NK-92 (cell line): ENCODE measurements around the gene TMEM229B.

ENCODE experiments used
- DNase-seq: peaks from one replicate; lab custom pipeline; 2025; ENCODE audit not compliant: unreplicated experiment; lab: John Stamatoyannopoulos, UW

TMEM229B gene

DNA sequence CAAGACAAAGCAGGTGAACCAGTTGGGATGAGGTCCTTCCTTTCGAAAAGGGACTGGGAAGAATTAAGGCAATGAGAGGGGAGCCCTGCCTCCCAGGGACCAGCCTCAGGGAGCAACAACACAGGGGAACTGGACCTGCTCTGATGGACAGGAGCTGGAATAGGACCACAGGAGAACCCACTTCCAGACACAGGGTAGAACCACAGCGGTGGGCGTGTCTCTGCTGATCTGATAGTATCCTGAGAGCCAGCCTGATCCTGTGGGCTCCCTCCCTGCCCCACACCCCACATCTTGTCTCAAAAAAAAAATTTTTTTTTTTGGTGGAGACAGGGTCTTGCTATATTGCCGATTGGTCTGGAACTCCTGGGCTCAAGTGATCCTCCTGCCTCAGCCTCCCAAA lies 62.9 kb downstream of the TMEM229B start:
- no peak for DNase-seq

- DNase-seq = no peak
These were observed 64.0 kb downstream of the TMEM229B start for GRCh38 chr14:67424539-67424938.

- no peak for DNase-seq
These were observed 65.1 kb downstream of the TMEM229B start for GRCh38 chr14:67423424-67423823.

DNA sequence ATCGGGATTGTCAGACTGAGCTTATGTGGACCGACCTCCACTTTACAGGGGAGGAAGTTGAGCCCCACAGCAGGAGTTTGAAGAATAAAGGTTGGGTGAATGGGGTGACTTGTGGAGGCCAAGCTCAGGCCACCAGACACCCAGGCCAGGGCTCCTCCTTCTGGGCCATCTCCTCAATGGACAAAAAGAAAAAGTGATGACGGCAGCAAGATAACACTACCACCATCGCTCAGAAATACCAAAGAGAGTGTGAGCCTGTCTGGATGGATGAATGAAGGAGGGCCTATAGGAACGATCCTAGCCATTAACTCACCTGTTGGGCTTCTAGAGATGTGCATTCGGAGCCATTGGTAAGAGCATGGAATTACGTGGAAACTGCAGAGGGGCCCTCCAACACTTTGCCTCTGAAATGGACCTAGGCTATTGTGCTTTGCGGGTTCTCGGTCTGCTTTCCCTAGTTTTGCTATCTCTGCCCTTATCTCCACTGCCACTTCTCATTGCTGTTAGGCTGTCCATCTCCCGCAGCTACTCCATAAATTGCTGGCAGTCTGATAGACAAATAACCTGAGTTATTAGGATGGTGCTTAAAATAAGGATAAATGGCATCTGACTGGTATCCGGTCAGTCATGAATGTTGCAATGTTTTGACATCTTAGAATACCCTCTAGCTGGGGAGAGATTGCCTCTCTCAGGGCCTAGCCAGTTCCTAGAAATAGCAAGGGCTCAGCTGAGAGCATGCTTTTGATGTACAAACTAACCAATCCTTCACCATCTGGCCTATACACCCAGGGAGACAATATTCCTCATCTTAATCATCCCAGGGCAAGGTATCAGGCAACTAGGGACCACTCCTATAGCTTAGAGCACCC lies 66.9 kb downstream of the TMEM229B start:
- DNase-seq = no peak
